NT2/D1 (cell line): ENCODE results near the gene SNAPC2.
A peak's percentile ranks its signal among the peaks of the same experiment; 100 is the strongest.

Experiments used
- DNase-seq: peaks from one replicate; pipeline ENCODE4 v3.0.0-alpha.2; 2011; ENCODE audit warnings: low read depth, low spot score
- H3K27me3 ChIP-seq: 2 replicates; pipeline ENCODE4 v1.6.0; 2011; ENCODE audit warnings: mild to moderate bottlenecking; ENCODE audit not compliant: insufficient read length, insufficient read depth
- H3K36me3 ChIP-seq: 2 replicates; pipeline ENCODE4 v1.6.1; 2011; ENCODE audit warnings: mild to moderate bottlenecking, low read length, mixed read lengths; ENCODE audit not compliant: insufficient read depth, insufficient read length
- H3K4me1 ChIP-seq: 2 replicates; pipeline ENCODE4 v1.5.1; 2011; ENCODE audit not compliant: insufficient read depth, insufficient read length
- H3K4me3 ChIP-seq: 2 replicates; pipeline ENCODE4 v1.5.1; 2011; ENCODE audit warnings: low read depth; ENCODE audit not compliant: insufficient read length
- H3K9ac ChIP-seq: 2 replicates; pipeline ENCODE4 v1.6.0; 2011; ENCODE audit warnings: low read depth; ENCODE audit not compliant: insufficient read length
- H3K9me3 ChIP-seq: 2 replicates; pipeline ENCODE4 v1.5.1; 2011; ENCODE audit warnings: mild to moderate bottlenecking, low read length; ENCODE audit not compliant: insufficient read depth
- SUZ12 ChIP-seq: IDR thresholded peaks from 2 replicates; pipeline ENCODE4 v1.6.1; 2011; ENCODE audit not compliant: insufficient read length, insufficient read depth; ENCODE audit errors: extremely low read depth
- YY1 ChIP-seq: IDR thresholded peaks from 2 replicates; pipeline ENCODE4 v1.6.1; 2011; ENCODE audit not compliant: insufficient read length, insufficient read depth
- ZNF274 ChIP-seq: IDR thresholded peaks from 2 replicates; pipeline ENCODE4 v1.6.1; 2011; ENCODE audit warnings: mild to moderate bottlenecking, low read depth, low read length

Gene SNAPC2

GRCh38 chr19:7907544-7907943, 12.6 kb upstream of the SNAPC2 start:
- Histone ChIP-seq H3K9me3 (no peaks in the 10 kb centered on the region), H3K27me3 (no peaks in the 10 kb centered on the region), H3K36me3 (peaks cover 54% of the 10 kb centered on the region), H3K4me3 (no peak overlapping the region), H3K9ac (no peak overlapping the region), H3K4me1 (peaks cover 29% of the 10 kb centered on the region)
- no peak for DNase-seq
- no peak for TF ChIP-seq YY1
- TF ChIP-seq SUZ12 = no peak
- no peak for TF ChIP-seq ZNF274

GRCh38 chr19:7908078-7908699, 11.9 kb upstream of the SNAPC2 start:
- Histone ChIP-seq H3K9ac (peak overlapping the region; percentile 62), H3K9me3 (no peaks in the 10 kb centered on the region), H3K27me3 (no peaks in the 10 kb centered on the region), H3K36me3 (peaks cover 60% of the 10 kb centered on the region), H3K4me1 (peaks cover 24% of the 10 kb centered on the region), H3K4me3 (no peak overlapping the region)
- DNase-seq = no peak
- no peak for TF ChIP-seq SUZ12
- TF ChIP-seq ZNF274 = no peak
- no peak for TF ChIP-seq YY1

- Histone ChIP-seq H3K36me3 (peaks cover 60% of the 10 kb centered on the region), H3K4me1 (peaks cover 23% of the 10 kb centered on the region), H3K4me3 (no peak overlapping the region), H3K9ac (peak overlapping the region; percentile 62), H3K9me3 (no peaks in the 10 kb centered on the region), H3K27me3 (no peaks in the 10 kb centered on the region)
- TF ChIP-seq SUZ12 = no peak
- no peak for TF ChIP-seq ZNF274
- no peak for TF ChIP-seq YY1
- DNase-seq = no peak
These were observed 11.2 kb upstream of the SNAPC2 start for GRCh38 chr19:7908742-7909461.

- peaks cover 58% of the 10 kb centered on the region for H3K36me3 ChIP-seq
- H3K27me3 ChIP-seq = peaks cover 1% of the 10 kb centered on the region
- no peak overlapping the region for H3K9ac ChIP-seq
- H3K9me3 ChIP-seq = no peaks in the 10 kb centered on the region
- no peak for DNase-seq
- peaks cover 20% of the 10 kb centered on the region for H3K4me1 ChIP-seq
- no peak for TF ChIP-seq ZNF274
- no peak for TF ChIP-seq SUZ12
- TF ChIP-seq YY1 = no peak
- no peak overlapping the region for H3K4me3 ChIP-seq
These were observed 10.6 kb upstream of the SNAPC2 start for GRCh38 chr19:7909471-7910067.

GRCh38 chr19:7910321-7911161, 9.6 kb upstream of the SNAPC2 start:
- peaks cover 50% of the 10 kb centered on the region for H3K36me3 ChIP-seq
- peaks cover 8% of the 10 kb centered on the region for H3K27me3 ChIP-seq
- peaks cover 14% of the 10 kb centered on the region for H3K4me1 ChIP-seq
- H3K9me3 ChIP-seq = no peaks in the 10 kb centered on the region
- TF ChIP-seq ZNF274 (no peak), YY1 (no peak), SUZ12 (no peak)
- no peak overlapping the region for H3K4me3 ChIP-seq
- DNase-seq = no peak
- no peak overlapping the region for H3K9ac ChIP-seq

GRCh38 chr19:7911508-7912143, 8.5 kb upstream of the SNAPC2 start:
- no peak for DNase-seq
- H3K9me3 ChIP-seq = no peaks in the 10 kb centered on the region
- peaks cover 13% of the 10 kb centered on the region for H3K4me1 ChIP-seq
- TF ChIP-seq ZNF274 = no peak
- no peak for TF ChIP-seq SUZ12
- no peak for TF ChIP-seq YY1
- H3K27me3 ChIP-seq = peaks cover 17% of the 10 kb centered on the region
- no peak overlapping the region for H3K9ac ChIP-seq
- no peak overlapping the region for H3K4me3 ChIP-seq
- H3K36me3 ChIP-seq = peaks cover 40% of the 10 kb centered on the region
